DND-41 (cell line): ENCODE measurements around the gene ADK.

Experiments
- ATAC-seq: fragments of 200-7000 bp; cut with Tn5 transposase; 3 replicates; pipeline ENCODE4 v1.9.1; 2021; ENCODE audit warnings: low read depth; ENCODE audit not compliant: insufficient read depth
- DNase-seq: peaks from one replicate; pipeline ENCODE4 v3.0.0-alpha.2; 2020
- H2AFZ ChIP-seq: 2 replicates; pipeline ENCODE4 v1.6.0; 2012; ENCODE audit warnings: low read depth, low read length
- H3K27ac ChIP-seq: 2 replicates; pipeline ENCODE4 v1.5.1; 2012; ENCODE audit warnings: low read length, inconsistent platforms
- H3K27me3 ChIP-seq: fragments of 200-600 bp; sonication (generic); 2 replicates; pipeline ENCODE4 v1.6.0; 2012; ENCODE audit warnings: low read length, mild to moderate bottlenecking, inconsistent platforms; ENCODE audit not compliant: insufficient read depth, poor library complexity
- H3K36me3 ChIP-seq: 2 replicates; pipeline ENCODE4 v1.5.1; 2012; ENCODE audit warnings: low read length, inconsistent platforms; ENCODE audit not compliant: insufficient read depth
- H3K4me1 ChIP-seq: 2 replicates; pipeline ENCODE4 v1.5.1; 2012; ENCODE audit warnings: mild to moderate bottlenecking, low read length; ENCODE audit not compliant: insufficient read depth
- H3K4me2 ChIP-seq: 2 replicates; pipeline ENCODE4 v1.6.0; 2012; ENCODE audit warnings: mild to moderate bottlenecking, moderate library complexity, low read length, inconsistent platforms; ENCODE audit not compliant: insufficient read depth
- H3K4me3 ChIP-seq, 2 experiments: fragments of 200-600 bp in 1 of 2; shearing (Covaris generic) in 1 of 2; 2 replicates each; pipeline ENCODE4 v1.5.1; 2012 to 2016; ENCODE audit warnings: inconsistent platforms in 2 of 2, low read length in 2 of 2, mild to moderate bottlenecking in 2 of 2, low read depth in 1 of 2, moderate library complexity in 1 of 2
- H3K79me2 ChIP-seq: 2 replicates; pipeline ENCODE4 v1.6.0; 2012; ENCODE audit warnings: low read length, inconsistent platforms; ENCODE audit not compliant: insufficient read depth
- H3K9ac ChIP-seq: 2 replicates; pipeline ENCODE4 v1.6.0; 2012; ENCODE audit warnings: low read depth, mild to moderate bottlenecking, inconsistent platforms, low read length, moderate library complexity
- H3K9me3 ChIP-seq: 2 replicates; pipeline ENCODE4 v1.5.1; 2012; ENCODE audit warnings: low read length, moderate library complexity, mild to moderate bottlenecking, inconsistent platforms; ENCODE audit not compliant: insufficient read depth, severe bottlenecking
- H4K20me1 ChIP-seq: 2 replicates; pipeline ENCODE4 v1.6.0; 2012; ENCODE audit warnings: low read length; ENCODE audit not compliant: insufficient read depth
- EZH2 ChIP-seq: IDR thresholded peaks from 3 replicates; pipeline ENCODE4 v1.6.1; 2012; ENCODE audit warnings: borderline replicate concordance, low read depth, mild to moderate bottlenecking, moderate library complexity, low read length, inconsistent platforms; ENCODE audit not compliant: severe bottlenecking
- TF ChIP-seq, protein P1 (sequence below): IDR thresholded peaks from 2 replicates; pipeline ENCODE4 v1.5.1; 2012; ENCODE audit warnings: borderline replicate concordance, low read length, moderate library complexity, mild to moderate bottlenecking; ENCODE audit not compliant: poor library complexity, severe bottlenecking; ENCODE audit errors: extremely low read depth

Gene ADK

DNA sequence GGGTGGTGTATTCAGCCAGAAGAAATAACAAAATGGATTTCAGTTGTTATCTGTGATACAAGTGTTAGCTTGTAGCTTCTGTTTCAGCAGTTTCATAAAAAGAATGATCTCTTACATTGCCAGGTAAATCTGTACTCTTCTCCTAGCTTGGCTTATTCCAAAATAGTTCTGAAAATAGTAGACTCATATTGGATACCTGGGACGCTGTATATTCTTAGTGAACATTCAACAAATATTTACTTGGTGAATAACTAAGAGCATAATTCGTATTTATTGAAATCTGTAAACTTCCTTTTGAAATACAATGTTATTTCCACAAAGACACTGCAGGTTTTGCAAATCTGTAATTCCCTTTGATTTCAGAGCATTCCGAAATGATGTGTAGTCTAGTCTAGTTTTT is 249.2 kb downstream of the ADK start:
- no peak overlapping the region for H3K4me3 ChIP-seq
- no peaks in the 10 kb centered on the region for H3K27me3 ChIP-seq
- H3K4me2 ChIP-seq, result no peak overlapping the region
- ATAC-seq, result no peak
- H3K36me3 ChIP-seq, result no peaks in the 10 kb centered on the region; the same call in 1 of the 2 replicates
- no peaks in the 10 kb centered on the region for H3K79me2 ChIP-seq
- TF ChIP-seq, protein P1, sequence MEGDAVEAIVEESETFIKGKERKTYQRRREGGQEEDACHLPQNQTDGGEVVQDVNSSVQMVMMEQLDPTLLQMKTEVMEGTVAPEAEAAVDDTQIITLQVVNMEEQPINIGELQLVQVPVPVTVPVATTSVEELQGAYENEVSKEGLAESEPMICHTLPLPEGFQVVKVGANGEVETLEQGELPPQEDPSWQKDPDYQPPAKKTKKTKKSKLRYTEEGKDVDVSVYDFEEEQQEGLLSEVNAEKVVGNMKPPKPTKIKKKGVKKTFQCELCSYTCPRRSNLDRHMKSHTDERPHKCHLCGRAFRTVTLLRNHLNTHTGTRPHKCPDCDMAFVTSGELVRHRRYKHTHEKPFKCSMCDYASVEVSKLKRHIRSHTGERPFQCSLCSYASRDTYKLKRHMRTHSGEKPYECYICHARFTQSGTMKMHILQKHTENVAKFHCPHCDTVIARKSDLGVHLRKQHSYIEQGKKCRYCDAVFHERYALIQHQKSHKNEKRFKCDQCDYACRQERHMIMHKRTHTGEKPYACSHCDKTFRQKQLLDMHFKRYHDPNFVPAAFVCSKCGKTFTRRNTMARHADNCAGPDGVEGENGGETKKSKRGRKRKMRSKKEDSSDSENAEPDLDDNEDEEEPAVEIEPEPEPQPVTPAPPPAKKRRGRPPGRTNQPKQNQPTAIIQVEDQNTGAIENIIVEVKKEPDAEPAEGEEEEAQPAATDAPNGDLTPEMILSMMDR, result no peak
- TF ChIP-seq EZH2, result no peak
- no peaks in the 10 kb centered on the region for H4K20me1 ChIP-seq
- no peak overlapping the region for H3K27ac ChIP-seq
- H3K4me1 ChIP-seq, result no peaks in the 10 kb centered on the region
- no peak overlapping the region for H3K9ac ChIP-seq
- H2AFZ ChIP-seq, result no peak overlapping the region
- H3K9me3 ChIP-seq, result no peaks in the 10 kb centered on the region
- no peak for DNase-seq

DNA sequence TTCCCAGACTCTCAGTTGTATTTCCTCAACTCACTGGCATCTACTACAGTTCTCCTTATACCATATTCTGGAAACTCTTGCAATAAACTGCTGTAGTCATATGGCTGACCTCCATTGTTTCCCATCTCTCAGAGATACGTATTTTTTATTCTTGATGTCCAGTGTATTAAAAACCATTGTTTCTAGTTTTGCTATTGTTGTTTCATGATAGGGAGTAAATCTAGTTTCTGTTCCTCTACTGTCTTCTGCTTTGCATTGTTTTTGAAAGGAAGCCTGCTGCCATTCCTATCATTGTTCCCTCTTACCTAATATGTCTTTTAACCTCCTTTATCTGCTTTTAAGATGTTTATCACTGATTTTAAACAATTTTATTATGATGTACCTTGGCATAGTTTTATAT is 255.0 kb downstream of the ADK start:
- Histone ChIP-seq H3K27me3 (no peaks in the 10 kb centered on the region), H3K9me3 (no peaks in the 10 kb centered on the region), H3K27ac (no peak overlapping the region), H3K36me3 (peaks cover 15% of the 10 kb centered on the region; the same call in 1 of the 2 replicates), H3K4me1 (no peaks in the 10 kb centered on the region), H3K4me3 (no peak overlapping the region), H4K20me1 (no peaks in the 10 kb centered on the region), H2AFZ (no peak overlapping the region), H3K4me2 (no peak overlapping the region), H3K79me2 (no peaks in the 10 kb centered on the region), H3K9ac (no peak overlapping the region)
- TF ChIP-seq EZH2, result no peak
- TF ChIP-seq, protein P1, result no peak
- ATAC-seq (no peak), DNase-seq (no peak)

DNA sequence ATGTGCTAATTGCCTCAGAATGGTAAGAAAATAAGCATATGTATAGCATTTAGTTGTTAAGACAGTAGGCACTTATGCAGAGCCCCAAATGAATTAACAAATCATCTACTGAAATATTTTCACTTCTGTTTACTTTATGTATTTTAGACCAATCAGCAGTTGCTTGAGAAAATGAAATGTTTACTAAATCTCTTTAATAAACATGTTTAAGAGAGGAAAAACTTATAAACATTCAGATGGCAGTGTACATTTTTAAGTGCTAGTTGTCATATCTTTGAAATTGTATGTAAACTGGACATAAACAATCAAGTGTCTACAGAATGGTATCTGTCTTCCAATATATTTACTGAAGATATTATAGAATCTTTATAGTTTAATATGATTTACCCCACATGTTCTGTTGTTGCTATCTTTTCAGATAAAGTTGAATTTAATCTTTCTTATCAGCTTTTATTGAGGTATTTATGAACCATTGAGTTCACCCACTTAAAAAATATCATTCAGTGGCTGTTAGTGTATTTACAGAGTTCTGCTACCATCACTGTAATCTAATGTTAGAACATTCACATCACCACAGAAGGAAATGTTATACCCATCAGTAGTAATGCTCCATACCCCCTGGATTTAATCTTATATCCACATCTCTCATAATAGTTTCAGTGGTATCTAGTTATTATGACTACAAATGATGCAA is 264.3 kb downstream of the ADK start:
- Histone ChIP-seq H4K20me1 (no peaks in the 10 kb centered on the region), H3K36me3 (peaks cover 10% of the 10 kb centered on the region; the same call in 1 of the 2 replicates), H3K27me3 (no peaks in the 10 kb centered on the region), H3K4me3 (no peak overlapping the region), H3K27ac (no peak overlapping the region), H3K79me2 (no peaks in the 10 kb centered on the region), H3K9me3 (no peaks in the 10 kb centered on the region), H3K9ac (no peak overlapping the region), H2AFZ (no peak overlapping the region), H3K4me2 (no peak overlapping the region), H3K4me1 (no peaks in the 10 kb centered on the region)
- DNase-seq (no peak), ATAC-seq (no peak)
- TF ChIP-seq, protein P1, result no peak
- no peak for TF ChIP-seq EZH2
